ENCODE measurements around the gene RIPPLY3. TPM values are rescaled to one million over a fixed set of nuclear protein-coding genes. Genes with fewer than 3 reads are reported as not detected.

The RIPPLY3 gene
- total RNA-seq, 1 donor from 2014 or later: not detected

DNA sequence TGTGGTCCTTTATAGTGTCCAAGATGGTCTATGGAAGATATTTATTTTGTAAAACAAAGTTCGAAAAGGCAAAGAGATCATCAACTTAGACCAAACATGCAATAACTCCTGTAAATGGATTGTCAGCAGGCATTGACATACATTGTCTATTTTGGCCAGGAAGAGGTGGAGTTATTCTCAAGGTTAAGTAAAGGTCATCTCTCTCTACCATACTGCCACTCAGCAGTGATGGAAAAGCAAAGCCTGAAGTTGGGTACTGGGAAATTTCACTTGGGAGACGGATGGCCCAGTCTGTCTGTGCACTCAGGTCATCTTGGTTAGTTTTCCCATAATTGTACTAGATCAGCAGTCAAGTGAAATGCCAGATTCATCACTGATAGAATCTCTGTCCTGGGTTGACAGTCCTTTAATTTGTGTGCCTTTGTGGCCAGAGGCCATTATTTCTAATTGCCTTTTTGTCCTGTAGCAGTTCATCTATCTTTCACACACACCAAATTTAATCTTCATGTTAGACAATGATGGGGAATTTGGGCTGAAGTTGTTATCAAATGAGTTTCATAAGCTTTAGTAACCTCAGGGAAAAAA, 48.9 kb downstream of the RIPPLY3 start:
- DNase-seq (ENCODE audit: low spot score in 2 of 2) (no peak), FAIRE-seq (no peak)

DNA sequence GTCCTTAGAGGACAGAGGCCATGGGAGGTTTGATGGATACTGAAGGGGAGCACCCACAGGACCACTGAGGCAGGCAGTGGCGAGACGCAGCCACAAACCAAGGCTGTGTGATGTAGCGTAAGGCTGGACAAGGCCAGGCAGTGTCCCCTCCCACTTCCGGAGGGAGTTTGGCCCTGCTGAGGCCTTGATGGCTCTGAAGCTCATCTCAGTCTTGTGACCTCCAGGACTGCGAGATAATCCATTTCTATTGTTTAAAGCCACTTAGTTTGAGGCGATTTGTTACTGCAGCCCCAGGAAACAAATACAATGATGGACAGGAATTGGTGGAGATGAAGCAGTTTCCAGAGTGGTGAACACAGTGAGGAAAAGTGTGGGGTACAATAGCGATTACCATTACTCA, 51.1 kb downstream of the RIPPLY3 start:
- DNase-seq (ENCODE audit: low spot score in 2 of 2): no peak
- no peak for FAIRE-seq

GRCh38 chr21:37058261-37058660, 51.8 kb downstream of the RIPPLY3 start:
- no peak for FAIRE-seq
- DNase-seq (ENCODE audit: low spot score in 2 of 2): no peak

DNA sequence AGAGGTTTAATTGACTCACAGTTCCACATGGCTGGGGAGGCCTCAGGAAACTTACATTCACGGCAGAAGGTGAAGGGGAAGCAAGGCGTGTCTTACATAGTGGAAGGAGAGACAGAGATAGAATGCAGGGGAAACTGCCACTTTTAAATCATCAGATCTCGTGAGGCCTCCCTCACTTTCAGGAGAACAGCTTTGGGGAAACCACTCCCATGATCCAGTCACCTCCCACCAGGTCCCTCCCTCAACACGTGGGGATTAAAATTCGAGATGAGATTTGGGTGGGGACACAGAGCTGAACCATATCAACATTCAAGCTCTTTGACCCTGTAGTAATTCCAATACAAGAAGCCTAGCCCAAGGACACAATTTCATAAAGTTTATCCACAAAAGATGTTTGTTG, 52.7 kb downstream of the RIPPLY3 start:
- FAIRE-seq (no peak), DNase-seq (ENCODE audit: low spot score in 2 of 2) (no peak)

DNA sequence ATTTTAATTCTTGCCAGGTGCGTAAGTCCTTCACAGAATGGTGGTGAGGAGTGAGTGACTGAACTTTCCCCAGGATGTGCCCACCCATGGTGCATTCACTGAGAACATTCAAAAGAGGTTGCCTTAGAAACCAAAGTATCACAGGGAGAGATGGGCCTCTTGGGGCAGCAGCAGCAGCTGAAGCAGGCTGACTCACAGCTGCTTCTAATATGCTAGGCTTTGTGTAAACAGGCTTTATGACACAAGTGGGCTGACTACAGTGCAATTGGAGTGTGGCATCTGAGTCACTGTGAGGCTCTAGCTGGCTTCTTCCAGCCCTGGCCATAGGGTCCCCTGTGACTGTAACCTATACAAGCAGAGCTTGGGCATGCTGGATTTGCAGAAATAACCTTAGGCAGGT, 53.8 kb downstream of the RIPPLY3 start:
- peak in 1 of 2 donors; percentile 47 for DNase-seq (ENCODE audit: low spot score in 2 of 2)
- FAIRE-seq: no peak

DNA sequence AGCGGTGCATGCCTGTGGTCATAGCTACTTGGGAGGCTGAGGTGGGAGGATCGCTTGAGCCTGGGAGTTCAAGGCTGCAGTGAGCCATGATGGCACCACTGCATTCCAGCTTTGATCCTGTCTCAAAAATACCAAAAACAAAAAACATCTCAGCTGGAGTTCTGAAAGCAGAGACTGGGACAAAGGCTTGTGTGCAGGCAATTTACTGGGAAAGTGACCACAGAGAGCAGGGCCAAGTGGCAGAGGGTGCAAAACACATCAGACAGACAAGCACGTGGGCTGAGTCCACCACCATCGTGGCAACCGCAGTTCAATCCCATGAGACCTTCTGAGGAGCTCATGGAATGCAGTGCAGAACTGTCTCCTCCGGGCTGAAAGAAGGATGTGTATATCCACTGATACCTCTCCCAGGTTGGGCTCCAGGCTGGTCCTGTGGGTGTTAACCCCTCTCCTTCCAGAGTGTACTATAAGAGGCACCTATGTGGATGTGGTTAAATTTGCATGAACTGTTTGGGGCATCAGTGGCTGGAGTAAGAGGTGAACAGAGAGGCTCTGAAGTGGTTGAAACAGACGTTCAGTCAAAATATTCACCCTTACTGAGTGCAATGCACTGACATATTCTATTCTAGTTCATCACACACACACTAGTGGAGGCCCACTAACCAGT, 55.6 kb downstream of the RIPPLY3 start:
- FAIRE-seq: no peak
- no peak for DNase-seq (ENCODE audit: low spot score in 2 of 2)

GRCh38 chr21:37062593-37062935, 56.1 kb downstream of the RIPPLY3 start:
- FAIRE-seq: no peak

DNA sequence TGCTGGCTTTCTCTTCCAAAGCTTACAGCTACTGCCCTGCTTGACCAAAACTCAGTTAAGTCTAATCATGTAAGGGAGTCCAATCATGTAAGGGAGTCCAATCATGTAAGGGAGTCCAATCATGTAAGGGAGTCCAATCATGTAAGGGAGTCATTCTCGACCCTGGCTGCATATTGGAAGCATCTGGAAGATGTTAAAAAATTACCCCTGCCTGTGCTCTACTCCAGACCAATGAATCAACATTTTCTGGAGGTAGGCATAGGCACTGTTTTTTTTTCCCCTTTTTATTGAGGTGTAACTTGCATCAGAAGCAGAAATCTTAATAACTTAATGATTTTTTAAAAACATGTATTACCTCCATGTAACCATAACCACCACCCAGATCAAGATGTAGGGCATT, 56.9 kb downstream of the RIPPLY3 start:
- DNase-seq (ENCODE audit: low spot score in 2 of 2): no peak
- FAIRE-seq: no peak

More at GRCh38 chr21:37062593-37062935, 56.1 kb downstream of the RIPPLY3 start:
- DNase-seq (ENCODE audit: low spot score in 2 of 2): no peak

- DNase-seq (ENCODE audit: low spot score in 2 of 2) (no peak), FAIRE-seq (no peak)
Observed at GRCh38 chr21:37064841-37065240, 58.3 kb downstream of the RIPPLY3 start.

DNA sequence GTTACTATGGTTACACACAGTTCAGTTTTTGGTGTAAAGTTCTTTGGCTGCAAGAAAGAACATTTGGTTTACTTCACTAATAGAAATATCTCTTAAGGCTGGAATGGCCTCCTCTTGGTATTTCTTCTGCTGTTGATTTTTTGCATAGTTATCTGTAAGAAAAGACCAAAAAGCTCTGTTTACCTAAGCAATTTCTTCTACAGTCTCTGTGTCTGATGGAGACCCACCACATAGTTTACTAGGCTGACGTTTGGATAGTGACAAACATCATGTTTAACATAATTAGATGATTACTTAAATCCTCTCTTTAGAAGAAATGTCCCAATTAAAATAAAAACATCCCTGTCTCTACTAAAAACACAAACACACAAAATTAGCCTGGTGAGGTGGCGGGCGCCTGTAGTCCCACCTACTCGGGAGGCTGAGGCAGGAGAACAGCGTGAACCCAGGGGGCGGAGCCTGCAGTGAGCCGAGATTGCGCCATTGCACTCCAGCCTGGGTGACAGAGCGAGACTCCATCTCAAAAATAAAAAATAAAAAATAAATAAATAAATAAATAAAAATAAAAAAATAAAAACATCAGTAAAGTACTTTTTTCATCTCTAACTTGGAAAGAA, 59.2 kb downstream of the RIPPLY3 start:
- no peak for FAIRE-seq

More for the DNA sequence above, 59.2 kb downstream of the RIPPLY3 start:
- DNase-seq (ENCODE audit: low spot score in 2 of 2): no peak

Small RNA genes lying within 50 kb of the gene (small RNA-seq; reads per million reads assigned to genes)
- gene RF00019: not detected
- gene RNU6-696P: not detected

Other genes with a start within 250 kb of the RIPPLY3 start
- gene HLCS, start 40.0 kb upstream of the RIPPLY3 start, total RNA-seq: 23.2 TPM
- 5.7 TPM for gene PIGP, start 66.4 kb downstream of the RIPPLY3 start, total RNA-seq
- 740 TPM for gene TTC3, start 66.6 kb downstream of the RIPPLY3 start, total RNA-seq